Fibroblast of pulmonary artery (primary cell): ENCODE measurements around the gene IL1RAPL1.

ENCODE experiments used
- DNase-seq: peaks from one replicate; pipeline ENCODE4 v3.0.0-alpha.2; 2010; ENCODE audit warnings: low read depth
- H3K4me3 ChIP-seq: replicated peaks from 2 replicates; pipeline ENCODE4 v1.5.1; 2011; ENCODE audit warnings: low read depth, mild to moderate bottlenecking, control low read depth, low read length, moderate library complexity
- TF ChIP-seq, protein P1 (sequence below): IDR thresholded peaks from 2 replicates; pipeline ENCODE4 v1.5.1; 2011; ENCODE audit warnings: mild to moderate bottlenecking, control low read depth, low read length, inconsistent platforms; ENCODE audit errors: missing control alignments

Gene IL1RAPL1

DNA sequence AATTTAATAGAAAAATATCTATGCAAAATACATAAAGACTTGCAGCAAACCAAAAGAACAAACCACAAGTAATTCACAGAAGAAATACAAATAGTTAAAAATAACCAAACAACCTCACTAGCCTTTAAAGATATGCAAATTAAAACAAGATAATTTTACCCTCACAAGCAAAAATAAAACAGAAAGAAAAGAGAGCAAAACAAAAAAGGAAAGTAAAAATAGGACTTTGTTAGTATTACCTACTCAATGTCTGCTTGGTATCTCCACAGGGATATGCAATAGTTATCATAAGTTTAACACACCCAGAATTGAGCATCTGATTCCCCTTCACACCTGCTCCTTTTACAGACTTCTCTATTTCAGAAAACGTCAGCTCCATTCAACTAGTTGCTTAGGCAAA is 890.6 kb downstream of the IL1RAPL1 start:
- no peak overlapping the region for H3K4me3 ChIP-seq
- DNase-seq = no peak
- TF ChIP-seq, protein P1, sequence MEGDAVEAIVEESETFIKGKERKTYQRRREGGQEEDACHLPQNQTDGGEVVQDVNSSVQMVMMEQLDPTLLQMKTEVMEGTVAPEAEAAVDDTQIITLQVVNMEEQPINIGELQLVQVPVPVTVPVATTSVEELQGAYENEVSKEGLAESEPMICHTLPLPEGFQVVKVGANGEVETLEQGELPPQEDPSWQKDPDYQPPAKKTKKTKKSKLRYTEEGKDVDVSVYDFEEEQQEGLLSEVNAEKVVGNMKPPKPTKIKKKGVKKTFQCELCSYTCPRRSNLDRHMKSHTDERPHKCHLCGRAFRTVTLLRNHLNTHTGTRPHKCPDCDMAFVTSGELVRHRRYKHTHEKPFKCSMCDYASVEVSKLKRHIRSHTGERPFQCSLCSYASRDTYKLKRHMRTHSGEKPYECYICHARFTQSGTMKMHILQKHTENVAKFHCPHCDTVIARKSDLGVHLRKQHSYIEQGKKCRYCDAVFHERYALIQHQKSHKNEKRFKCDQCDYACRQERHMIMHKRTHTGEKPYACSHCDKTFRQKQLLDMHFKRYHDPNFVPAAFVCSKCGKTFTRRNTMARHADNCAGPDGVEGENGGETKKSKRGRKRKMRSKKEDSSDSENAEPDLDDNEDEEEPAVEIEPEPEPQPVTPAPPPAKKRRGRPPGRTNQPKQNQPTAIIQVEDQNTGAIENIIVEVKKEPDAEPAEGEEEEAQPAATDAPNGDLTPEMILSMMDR = no peak

DNA sequence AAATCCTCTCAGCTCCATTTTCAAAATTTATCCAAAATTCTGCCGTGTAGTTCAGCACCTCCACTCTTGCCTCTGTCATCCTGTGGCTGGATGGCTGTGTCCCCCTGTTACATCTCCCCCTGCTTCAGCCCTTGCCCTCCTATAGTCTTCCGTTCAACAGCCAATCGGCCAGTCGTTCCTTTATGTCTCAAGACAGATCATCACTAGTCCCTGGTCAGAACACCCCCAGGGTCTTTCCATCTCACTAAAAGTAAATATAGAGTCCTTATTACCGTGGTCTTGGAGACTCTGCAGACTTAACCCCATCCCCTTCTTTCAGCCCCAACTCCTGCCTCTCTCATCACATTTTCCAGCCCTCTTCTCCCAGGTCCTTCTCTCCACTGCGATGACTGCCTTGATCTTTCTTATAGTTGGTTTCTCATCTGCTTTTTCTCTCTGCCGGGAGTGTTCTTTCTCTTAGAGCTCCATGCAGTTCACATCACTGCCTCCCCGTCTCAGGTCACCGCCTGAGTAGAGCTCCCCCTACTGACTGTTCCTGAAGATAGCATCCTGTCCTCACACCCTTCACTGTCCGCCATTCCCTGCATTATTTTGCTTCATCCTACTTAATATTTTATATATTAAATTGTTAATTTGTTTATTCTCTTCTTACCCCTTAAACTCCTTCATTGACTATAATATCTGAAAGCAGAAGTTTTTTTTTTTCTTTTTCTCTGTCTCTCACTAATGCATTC is 891.3 kb downstream of the IL1RAPL1 start:
- peak; percentile 48 for DNase-seq
- TF ChIP-seq, protein P1 = peak; percentile 49
- no peak overlapping the region for H3K4me3 ChIP-seq

DNA sequence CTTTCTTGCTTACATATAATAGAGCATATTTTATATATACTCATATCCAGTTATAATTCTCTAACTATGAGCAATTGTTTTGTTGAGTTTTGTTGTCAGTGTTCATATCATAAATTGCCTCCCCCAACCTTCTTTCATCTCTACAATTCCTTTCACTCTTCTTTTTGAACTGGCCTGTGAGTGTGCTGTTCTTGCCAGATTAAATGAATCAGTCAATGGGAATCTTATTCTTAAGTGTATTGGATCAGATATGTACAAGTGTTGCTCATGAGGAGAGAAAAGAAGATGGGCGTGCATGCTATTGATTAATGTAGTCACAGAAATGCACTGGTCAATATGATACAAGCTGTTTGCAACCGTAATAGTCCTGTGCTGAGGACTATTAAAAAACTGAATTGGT is 900.0 kb downstream of the IL1RAPL1 start:
- no peak for DNase-seq
- H3K4me3 ChIP-seq = no peak overlapping the region
- TF ChIP-seq, protein P1 = no peak

DNA sequence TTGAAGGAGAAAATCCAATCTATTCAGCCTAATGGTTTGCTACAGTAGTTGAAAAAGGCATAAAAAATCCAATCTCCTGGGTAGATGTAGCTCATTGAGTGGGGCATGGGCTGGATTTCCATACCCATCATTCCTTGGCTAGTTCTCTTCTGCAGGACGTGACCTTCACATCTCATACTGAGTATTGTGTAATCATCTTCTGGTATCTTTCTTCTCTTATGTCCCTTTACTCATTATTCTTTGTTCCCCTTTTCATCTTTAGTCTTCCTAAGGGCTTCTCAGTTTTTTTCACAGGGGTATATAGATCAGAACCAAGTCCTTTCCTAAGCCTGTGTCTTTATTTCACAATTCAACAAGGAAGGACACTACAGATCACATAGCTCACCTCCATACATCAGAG is 900.5 kb downstream of the IL1RAPL1 start:
- TF ChIP-seq, protein P1 = no peak

DNA sequence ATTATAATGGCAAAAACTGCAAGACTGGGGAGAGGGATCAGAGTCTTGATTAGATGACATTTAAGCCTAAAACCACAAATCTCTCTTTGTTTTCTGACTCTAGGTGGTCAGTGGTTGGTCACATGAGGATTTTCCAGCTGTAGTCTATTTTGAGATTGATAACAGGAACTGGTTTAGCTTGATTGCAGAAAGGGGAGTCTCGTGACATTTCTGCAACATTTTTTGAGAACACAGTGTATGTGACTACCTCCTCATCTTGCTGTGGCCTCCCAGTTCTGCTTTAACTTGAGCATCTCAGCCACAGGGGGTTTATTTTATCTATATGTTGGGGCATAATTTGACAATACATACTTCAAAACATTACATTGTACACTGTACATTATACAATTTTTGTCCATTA is 901.7 kb downstream of the IL1RAPL1 start:
- no peak for DNase-seq
- H3K4me3 ChIP-seq = no peak overlapping the region
- TF ChIP-seq, protein P1 = no peak

More for the DNA sequence above, 900.5 kb downstream of the IL1RAPL1 start:
- H3K4me3 ChIP-seq = no peak overlapping the region
- no peak for DNase-seq

DNA sequence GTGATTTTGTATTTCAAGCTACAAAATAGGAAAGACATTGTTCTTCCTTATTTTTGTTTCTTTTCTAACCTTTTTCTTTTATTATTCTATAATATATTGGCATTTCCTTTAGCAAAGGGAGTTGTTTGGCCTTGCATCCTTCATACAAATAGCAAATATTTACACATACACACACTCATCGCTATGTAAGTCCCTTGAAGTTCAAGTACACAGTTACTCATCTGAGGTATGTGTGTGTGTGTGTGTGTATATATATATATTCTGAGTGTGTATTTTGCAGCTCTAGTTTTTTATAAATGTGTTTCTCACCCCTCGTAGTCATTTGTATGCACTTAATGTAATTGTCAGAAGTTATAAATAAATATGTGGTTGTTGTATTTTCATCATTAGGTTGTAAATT is 903.4 kb downstream of the IL1RAPL1 start:
- TF ChIP-seq, protein P1 = no peak
- DNase-seq = no peak

DNA sequence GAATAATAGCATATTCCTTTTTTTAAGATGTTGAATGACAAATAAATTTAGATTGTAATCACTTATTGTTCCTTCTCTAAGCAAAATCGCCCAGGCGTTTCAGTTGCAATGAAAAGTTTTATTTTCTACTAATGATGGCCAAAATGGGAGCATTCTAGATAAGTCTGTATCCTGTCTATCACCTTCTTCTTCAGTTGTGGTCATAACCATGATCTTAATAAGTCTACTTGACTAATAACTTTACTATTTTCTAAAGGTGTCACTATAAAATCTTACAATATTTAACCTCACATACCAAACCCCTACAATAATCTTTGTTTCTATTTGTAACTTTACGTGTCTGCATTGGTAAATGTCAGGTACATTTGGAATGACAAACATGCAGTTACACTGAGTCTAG is 904.4 kb downstream of the IL1RAPL1 start:
- no peak for DNase-seq
- TF ChIP-seq, protein P1 = no peak
- no peak overlapping the region for H3K4me3 ChIP-seq

More for the DNA sequence above, 903.4 kb downstream of the IL1RAPL1 start:
- H3K4me3 ChIP-seq = no peak overlapping the region
